Stimulated activated naive CD8-positive, alpha-beta T cell treated with anti-CD3 and anti-CD28 coated beads, Interleukin-15, Interleukin-2, amounts not matched to agents 100 ng/mL and 50 ng/mL, for 24 hours (primary cell): ENCODE results near the gene C19orf25.

ENCODE experiments used
- H3K27ac Mint-ChIP-seq: one replicate; pipeline ENCODE4 v1.8.0; 2021; ENCODE audit warnings: mild to moderate bottlenecking, mixed read lengths
- H3K27me3 Mint-ChIP-seq: one replicate; pipeline ENCODE4 v1.8.0; 2021; ENCODE audit warnings: mixed read lengths
- H3K36me3 Mint-ChIP-seq: one replicate; pipeline ENCODE4 v1.8.0; 2021; ENCODE audit warnings: low read depth, mixed read lengths
- H3K4me1 Mint-ChIP-seq: one replicate; pipeline ENCODE4 v1.8.0; 2021; ENCODE audit warnings: low read depth, mixed read lengths
- H3K4me3 Mint-ChIP-seq: one replicate; pipeline ENCODE4 v1.8.0; 2021; ENCODE audit warnings: mild to moderate bottlenecking, mixed read lengths
- H3K9me3 Mint-ChIP-seq: one replicate; pipeline ENCODE4 v1.8.0; 2021; ENCODE audit warnings: mixed read lengths

The C19orf25 gene

GRCh38 chr19:1456121-1456900 lies 22.7 kb downstream of the C19orf25 start:
- no peak overlapping the region for H3K27ac Mint-ChIP-seq
- H3K4me3 Mint-ChIP-seq: no peak overlapping the region
- H3K36me3 Mint-ChIP-seq: no peaks in the 10 kb centered on the region
- peaks cover 40% of the 10 kb centered on the region for H3K27me3 Mint-ChIP-seq
- H3K9me3 Mint-ChIP-seq: no peaks in the 10 kb centered on the region
- peaks cover 10% of the 10 kb centered on the region for H3K4me1 Mint-ChIP-seq

GRCh38 chr19:1455336-1456120 lies 23.5 kb downstream of the C19orf25 start:
- H3K27me3 Mint-ChIP-seq: peaks cover 48% of the 10 kb centered on the region

DNA sequence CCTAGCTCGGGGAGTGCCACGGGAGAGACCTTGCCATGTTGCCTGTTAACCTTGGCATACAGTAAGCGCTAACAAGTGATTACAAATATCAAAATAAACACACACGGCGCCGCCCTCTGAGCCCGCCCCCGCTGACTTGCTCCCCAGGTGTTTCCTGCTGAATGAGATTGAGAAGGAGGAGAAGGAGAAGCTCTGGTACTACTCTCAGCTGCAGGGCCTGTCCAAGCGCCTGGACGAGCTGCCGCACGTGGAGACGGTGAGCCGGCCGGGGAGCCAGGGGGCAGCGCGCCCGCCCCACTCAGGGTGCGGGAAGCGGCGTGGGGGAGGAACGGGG lies 24.0 kb downstream of the C19orf25 start:
- no peak overlapping the region for H3K4me3 Mint-ChIP-seq
- H3K27me3 Mint-ChIP-seq: peaks cover 51% of the 10 kb centered on the region

More at GRCh38 chr19:1455336-1456120, 23.5 kb downstream of the C19orf25 start:
- Mint-ChIP-seq H3K36me3 (no peaks in the 10 kb centered on the region), H3K4me1 (peaks cover 13% of the 10 kb centered on the region), H3K9me3 (no peaks in the 10 kb centered on the region), H3K27ac (no peak overlapping the region), H3K4me3 (no peak overlapping the region)

GRCh38 chr19:1453525-1454364 lies 25.3 kb downstream of the C19orf25 start:
- peaks cover 57% of the 10 kb centered on the region for H3K27me3 Mint-ChIP-seq
- no peaks in the 10 kb centered on the region for H3K9me3 Mint-ChIP-seq
- H3K4me3 Mint-ChIP-seq: no peak overlapping the region
- H3K4me1 Mint-ChIP-seq: peaks cover 17% of the 10 kb centered on the region
- no peaks in the 10 kb centered on the region for H3K36me3 Mint-ChIP-seq
- no peak overlapping the region for H3K27ac Mint-ChIP-seq

More for the DNA sequence above, 24.0 kb downstream of the C19orf25 start:
- H3K36me3 Mint-ChIP-seq: no peaks in the 10 kb centered on the region
- no peak overlapping the region for H3K27ac Mint-ChIP-seq
- H3K4me1 Mint-ChIP-seq: peaks cover 13% of the 10 kb centered on the region
- H3K9me3 Mint-ChIP-seq: no peaks in the 10 kb centered on the region

DNA sequence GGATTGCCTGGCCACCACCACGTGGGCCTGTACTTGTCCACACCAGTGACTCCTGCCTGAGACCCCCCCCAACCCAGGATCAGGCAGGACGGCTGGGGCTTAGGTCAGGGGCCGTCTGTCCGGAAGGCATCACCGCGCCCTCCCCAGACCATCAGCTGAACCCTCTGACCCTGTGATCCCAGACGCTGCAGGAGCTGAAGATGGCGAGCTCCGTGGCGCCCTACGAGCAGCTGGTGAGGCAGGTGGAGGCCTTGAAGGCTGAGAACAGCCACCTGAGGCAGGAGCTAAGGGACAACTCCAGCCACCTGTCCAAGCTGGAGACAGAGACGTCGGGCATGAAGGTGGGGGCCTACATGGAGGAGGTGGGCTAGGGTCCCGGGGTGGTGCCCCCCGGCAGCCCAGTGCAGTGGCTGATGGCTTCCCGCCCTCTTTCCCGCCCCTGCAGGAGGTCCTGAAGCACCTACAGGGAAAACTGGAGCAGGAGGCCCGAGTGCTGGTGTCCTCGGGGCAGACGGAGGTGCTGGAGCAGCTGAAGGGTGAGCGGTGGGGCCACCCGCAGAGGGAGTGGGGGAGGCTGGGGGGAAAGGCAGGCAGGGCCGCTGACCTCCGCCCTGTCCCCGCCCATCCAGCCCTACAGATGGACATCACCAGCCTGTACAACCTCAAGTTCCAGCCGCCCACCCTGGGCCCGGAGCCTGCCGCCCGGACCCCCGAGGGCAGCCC lies 26.1 kb downstream of the C19orf25 start:
- no peak overlapping the region for H3K27ac Mint-ChIP-seq
- H3K4me3 Mint-ChIP-seq: no peak overlapping the region
- no peaks in the 10 kb centered on the region for H3K9me3 Mint-ChIP-seq
- H3K4me1 Mint-ChIP-seq: peaks cover 17% of the 10 kb centered on the region
- peaks cover 56% of the 10 kb centered on the region for H3K27me3 Mint-ChIP-seq
- H3K36me3 Mint-ChIP-seq: no peaks in the 10 kb centered on the region

DNA sequence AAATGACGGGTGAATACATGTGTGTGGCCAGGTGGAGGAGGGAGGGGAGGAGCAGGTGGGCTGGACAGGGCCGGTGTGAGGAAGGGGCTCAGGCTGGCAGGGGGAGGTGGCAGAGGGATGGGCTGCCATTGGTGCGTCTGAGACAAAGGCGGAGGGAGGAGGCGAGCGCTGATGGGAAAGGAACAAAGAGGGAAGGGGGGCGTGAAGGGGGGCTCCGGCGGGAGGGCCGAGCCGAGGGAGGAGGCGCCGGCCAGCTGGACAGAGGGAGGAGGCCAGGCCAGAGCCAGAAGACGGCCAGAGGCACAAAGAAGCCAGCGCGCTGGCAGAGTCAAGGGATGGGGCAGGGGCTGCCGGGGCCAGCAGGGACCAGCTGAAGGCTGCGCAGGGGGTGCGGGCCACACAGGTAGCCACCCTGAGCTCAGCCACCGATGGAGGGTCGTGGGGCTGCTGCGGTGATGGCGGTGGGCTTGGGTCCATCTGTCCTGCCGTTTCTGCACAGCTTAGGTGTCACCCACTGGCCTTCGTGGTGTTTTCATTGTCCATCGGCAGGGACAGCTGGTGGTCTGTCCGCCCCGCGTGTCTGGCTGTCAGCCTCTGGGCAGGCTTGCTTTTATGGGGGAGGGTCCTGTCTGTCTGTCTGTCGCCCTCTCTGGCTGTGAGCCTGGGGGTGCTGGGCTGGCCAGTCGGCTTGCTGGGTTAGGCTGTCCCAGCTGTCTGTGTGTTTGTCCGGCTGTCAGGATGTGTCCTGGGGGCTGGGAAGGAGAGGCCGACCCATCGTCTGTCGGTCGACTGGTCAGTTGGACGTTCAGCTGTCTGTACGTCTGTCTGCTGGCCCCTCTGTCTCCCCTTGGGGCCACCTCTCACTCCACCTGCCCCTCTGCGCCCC lies 26.9 kb downstream of the C19orf25 start:
- Mint-ChIP-seq H3K9me3 (no peaks in the 10 kb centered on the region), H3K4me3 (no peak overlapping the region), H3K36me3 (no peaks in the 10 kb centered on the region), H3K4me1 (peaks cover 17% of the 10 kb centered on the region), H3K27me3 (peaks cover 58% of the 10 kb centered on the region), H3K27ac (no peak overlapping the region)

DNA sequence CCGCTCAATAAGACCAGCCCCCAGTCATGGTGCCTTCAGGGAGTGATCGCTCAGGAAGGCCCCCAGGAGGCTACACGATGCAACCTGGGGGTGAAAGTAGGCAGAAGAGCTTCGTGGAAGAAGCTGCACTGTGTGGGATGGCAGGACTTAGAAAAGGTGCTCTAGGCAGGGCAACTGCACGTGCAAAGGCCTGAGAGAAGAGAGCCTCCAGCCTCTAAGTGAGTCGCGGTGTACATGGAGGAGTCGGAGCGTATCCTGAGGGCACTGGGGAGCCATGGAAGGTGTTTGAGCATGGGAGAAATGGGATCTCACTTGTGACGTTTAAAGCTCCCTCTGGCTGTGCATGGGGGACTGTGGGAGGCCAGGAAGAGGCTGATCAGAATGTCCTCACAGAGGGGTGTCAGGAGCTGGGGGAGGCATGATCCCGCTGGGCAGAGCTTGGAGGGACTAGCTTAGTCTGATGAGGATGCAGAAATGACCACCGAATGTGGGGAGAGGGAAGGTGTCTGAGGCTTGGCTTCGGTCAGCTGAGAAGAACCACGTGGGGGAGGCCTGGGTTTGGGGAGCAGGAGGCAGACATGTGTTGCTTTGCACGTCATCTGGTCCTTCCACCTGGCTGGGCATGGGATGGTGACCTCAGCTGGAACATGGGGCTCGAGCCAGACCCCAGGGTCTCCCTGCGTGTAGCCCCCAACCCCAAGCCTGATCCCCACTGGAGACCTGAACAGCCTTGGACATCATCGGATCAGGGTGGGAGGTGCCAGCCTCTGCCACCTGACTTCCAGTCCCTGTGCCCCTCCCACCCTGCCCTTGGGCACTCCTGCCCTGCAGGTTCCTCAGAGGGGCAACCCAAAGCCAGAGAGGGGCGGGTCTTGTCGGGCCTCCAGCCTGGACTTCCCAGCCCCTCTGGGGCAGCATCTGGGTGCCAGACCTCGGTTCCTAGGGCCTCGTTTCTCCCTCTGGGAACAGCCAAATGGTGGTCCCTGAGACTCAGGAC lies 28.0 kb downstream of the C19orf25 start:
- Mint-ChIP-seq H3K9me3 (no peaks in the 10 kb centered on the region), H3K27me3 (peaks cover 59% of the 10 kb centered on the region), H3K27ac (no peak overlapping the region), H3K4me3 (no peak overlapping the region), H3K4me1 (peaks cover 17% of the 10 kb centered on the region), H3K36me3 (no peaks in the 10 kb centered on the region)

GRCh38 chr19:1449467-1450442 lies 29.3 kb downstream of the C19orf25 start, which contains the start of gene APC2:
TSS of gene APC2 (plus strand) at chr19:1450121. CDS start at chr19:1453002, 2,881 bp downstream.
- Mint-ChIP-seq H3K9me3 (no peaks in the 10 kb centered on the region), H3K4me3 (no peak within 1 kb of the TSS), H3K36me3 (no peaks in the 10 kb centered on the region), H3K27ac (no peak within 1 kb of the TSS), H3K4me1 (peaks cover 18% of the 10 kb centered on the region), H3K27me3 (peaks cover 50% of the 10 kb centered on the region)

- H3K27ac Mint-ChIP-seq: no peak overlapping the region
- no peak overlapping the region for H3K4me3 Mint-ChIP-seq
- peaks cover 14% of the 10 kb centered on the region for H3K4me1 Mint-ChIP-seq
- no peaks in the 10 kb centered on the region for H3K9me3 Mint-ChIP-seq
- no peaks in the 10 kb centered on the region for H3K36me3 Mint-ChIP-seq
- peaks cover 42% of the 10 kb centered on the region for H3K27me3 Mint-ChIP-seq
Measured at GRCh38 chr19:1447944-1448343, 31.1 kb downstream of the C19orf25 start.

DNA sequence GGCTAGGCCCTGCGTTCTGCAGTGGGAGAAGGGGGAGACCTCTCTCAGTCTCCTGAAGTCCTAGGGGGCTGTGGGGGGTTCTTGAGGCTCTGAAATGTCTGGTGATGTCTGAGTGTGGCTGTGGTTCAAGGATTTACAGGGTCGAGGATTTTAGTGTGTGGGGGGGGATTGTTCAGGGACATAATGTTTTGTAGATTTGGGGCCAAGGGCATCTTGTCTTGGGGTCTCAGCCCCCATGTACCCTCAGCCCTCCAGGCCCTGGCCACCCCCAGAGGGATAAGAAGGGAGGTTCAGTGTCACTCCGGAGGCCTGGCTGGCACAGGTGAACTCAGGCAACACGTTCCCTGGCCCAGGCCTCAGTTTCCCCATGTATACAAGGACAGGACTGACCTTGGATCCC lies 31.5 kb downstream of the C19orf25 start:
- H3K27me3 Mint-ChIP-seq: peaks cover 40% of the 10 kb centered on the region
- peaks cover 4% of the 10 kb centered on the region for H3K36me3 Mint-ChIP-seq

DNA sequence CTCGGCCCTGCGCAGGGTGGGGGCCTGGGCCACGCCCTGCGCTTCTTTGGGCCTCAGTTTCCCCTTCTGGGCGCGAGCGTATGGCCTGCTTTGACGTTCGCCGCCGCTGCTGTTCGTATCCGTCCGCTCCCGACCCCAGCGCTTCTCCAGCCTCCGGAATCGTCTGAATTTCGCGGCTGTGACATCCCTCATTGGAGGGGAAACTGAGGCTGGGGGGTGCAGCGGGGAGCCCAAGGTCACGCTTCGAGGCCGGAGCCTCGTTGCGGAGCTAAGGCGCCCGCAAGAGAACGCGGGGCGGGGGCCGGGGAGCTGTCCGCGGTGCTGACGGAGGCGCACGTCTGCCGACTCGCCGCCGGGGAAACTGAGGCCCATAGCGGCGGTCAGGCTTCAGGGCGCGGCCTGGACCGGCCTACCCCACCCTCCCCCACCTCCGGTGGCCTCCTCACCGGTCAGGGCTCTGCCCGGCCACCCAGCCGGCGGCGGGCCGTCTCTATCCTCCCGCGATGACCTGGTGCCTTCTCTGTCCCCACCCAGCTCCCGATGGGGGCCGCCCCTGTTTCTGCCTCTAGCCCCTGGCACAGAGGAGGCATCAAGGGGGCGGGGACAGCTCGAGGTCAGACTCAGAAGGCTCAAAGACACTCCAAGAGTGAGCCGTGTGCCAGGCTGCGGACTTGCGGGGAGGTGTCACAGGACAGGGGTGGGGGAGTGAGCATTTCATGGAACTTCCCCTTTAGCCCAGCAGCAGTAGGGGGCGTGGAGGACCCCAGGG lies 32.1 kb downstream of the C19orf25 start:
- Mint-ChIP-seq H3K27ac (no peak overlapping the region), H3K4me1 (peaks cover 22% of the 10 kb centered on the region), H3K36me3 (peaks cover 10% of the 10 kb centered on the region), H3K4me3 (no peak overlapping the region), H3K9me3 (no peaks in the 10 kb centered on the region), H3K27me3 (peaks cover 39% of the 10 kb centered on the region)

More for the DNA sequence above, 31.5 kb downstream of the C19orf25 start:
- no peaks in the 10 kb centered on the region for H3K9me3 Mint-ChIP-seq
- H3K4me3 Mint-ChIP-seq: no peak overlapping the region
- no peak overlapping the region for H3K27ac Mint-ChIP-seq
- H3K4me1 Mint-ChIP-seq: peaks cover 18% of the 10 kb centered on the region
